Omental fat pad (tissue), 4 donors: ENCODE data around the gene ITGB3. TPM values are rescaled to one million over a fixed set of nuclear protein-coding genes. Genes with fewer than 3 reads are reported as not detected.
"Not testable (repeated sequence)": the region's sequence is repeated elsewhere in the genome, so short reads cannot be mapped to it uniquely, and the experiment has no call there.

Source experiments
- ATAC-seq: fragments of 150-250 bp; one replicate; pipeline ENCODE4 v1.9.1; 2016; ENCODE audit warnings: mild to moderate bottlenecking, moderate library complexity; ENCODE audit not compliant: low FRiP score
- DNase-seq: peaks from one replicate; pipeline ENCODE4 v3.0.0-alpha.2; 2019; ENCODE audit warnings: low spot score
- CTCF ChIP-seq, 3 donors: fragments of 450-650 bp; IDR thresholded peaks; one replicate each; pipeline ENCODE4 v1.5.1; 2016 to 2017; ENCODE audit warnings: antibody characterized with exemption in 3 of 3, mild to moderate bottlenecking in 3 of 3, moderate library complexity in 2 of 3
- total RNA-seq, 4 donors: library from RNA; depleted of rRNA; stranded (reverse); fragments of >200 nt; gene quantifications; one replicate each; pipeline ENCODE4 v1.1.0, GENCODE V29; 2016

ITGB3 gene
- total RNA-seq, 4 donors from 2014 or later = 12.1 to 72.9 (median 17.5) TPM

GRCh38 chr17:47218896-47219430, 34.7 kb upstream of the ITGB3 start:
- DNase-seq (no peak), ATAC-seq (no peak)
- no peak for TF ChIP-seq CTCF (IDR thresholded peaks at IDR 0.05)

- no peak for ATAC-seq
- no peak for DNase-seq
- no peak for TF ChIP-seq CTCF (IDR thresholded peaks at IDR 0.05)
These were observed 33.8 kb upstream of the ITGB3 start for GRCh38 chr17:47219621-47220475.

GRCh38 chr17:47220531-47220999, 33.1 kb upstream of the ITGB3 start:
- no peak for ATAC-seq
- TF ChIP-seq CTCF (IDR thresholded peaks at IDR 0.05) = no peak
- DNase-seq = no peak

GRCh38 chr17:47221154-47221553, 32.5 kb upstream of the ITGB3 start:
- DNase-seq (no peak), ATAC-seq (no peak)
- TF ChIP-seq CTCF (IDR thresholded peaks at IDR 0.05) = no peak

- TF ChIP-seq CTCF (IDR thresholded peaks at IDR 0.05) = no peak
- DNase-seq = no peak
- ATAC-seq = no peak
These were observed 31.6 kb upstream of the ITGB3 start for GRCh38 chr17:47222047-47222446.

GRCh38 chr17:47223007-47223406, 30.6 kb upstream of the ITGB3 start:
- TF ChIP-seq CTCF (IDR thresholded peaks at IDR 0.05) = no peak
- ATAC-seq = no peak
- no peak for DNase-seq

- DNase-seq (no peak), ATAC-seq (no peak)
- no peak for TF ChIP-seq CTCF (IDR thresholded peaks at IDR 0.05)
These were observed 30.2 kb upstream of the ITGB3 start for GRCh38 chr17:47223460-47223859.

GRCh38 chr17:47224077-47224476, 29.6 kb upstream of the ITGB3 start:
- not testable (repeated sequence) for DNase-seq, ATAC-seq
